WTC11 (cell line): Measurements from ENCODE around the gene DNAH11.

ENCODE experiments used
- ATF2 ChIP-seq: sonication (generic); formaldehyde crosslinking; IDR thresholded peaks from 2 replicates; pipeline ENCODE4 v1.8.1; 2022; ENCODE audit warnings: low read depth, missing genetic modification reagents, borderline replicate concordance
- CBFB ChIP-seq: sonication (generic); formaldehyde crosslinking; IDR thresholded peaks from 2 replicates; pipeline ENCODE4 v1.8.1; 2022; ENCODE audit warnings: mild to moderate bottlenecking, low read depth, missing genetic modification reagents
- CREB1 ChIP-seq: sonication (generic); formaldehyde crosslinking; IDR thresholded peaks from 2 replicates; pipeline ENCODE4 v1.8.0; 2023; ENCODE audit warnings: mild to moderate bottlenecking, missing genetic modification reagents
- FOXP4 ChIP-seq: sonication (generic); formaldehyde crosslinking; IDR thresholded peaks from 2 replicates; pipeline ENCODE4 v1.8.0; 2022; ENCODE audit warnings: mild to moderate bottlenecking, missing genetic modification reagents
- HMGXB4 ChIP-seq: sonication (generic); formaldehyde crosslinking; IDR thresholded peaks from 2 replicates; pipeline ENCODE4 v1.8.1; 2023; ENCODE audit warnings: mild to moderate bottlenecking, moderate library complexity, missing genetic modification reagents
- NR2C2 ChIP-seq: sonication (generic); formaldehyde crosslinking; IDR thresholded peaks from 2 replicates; pipeline ENCODE4 v1.8.0; 2022; ENCODE audit warnings: mild to moderate bottlenecking, missing genetic modification reagents
- USF2 ChIP-seq: sonication (generic); formaldehyde crosslinking; IDR thresholded peaks from 2 replicates; pipeline ENCODE4 v1.8.1; 2023; ENCODE audit warnings: mild to moderate bottlenecking, missing genetic modification reagents, moderate library complexity
- ZNF232 ChIP-seq: sonication (generic); formaldehyde crosslinking; IDR thresholded peaks from 2 replicates; pipeline ENCODE4 v1.8.0; 2022; ENCODE audit warnings: mild to moderate bottlenecking, missing genetic modification reagents
- TF ChIP-seq, protein P1 (sequence below): sonication (generic); formaldehyde crosslinking; IDR thresholded peaks from 2 replicates; pipeline ENCODE4 v1.8.1; 2023; ENCODE audit warnings: mild to moderate bottlenecking, missing genetic modification reagents, moderate library complexity
- TF ChIP-seq, protein P2 (sequence below): fragments of 200-600 bp; IDR thresholded peaks from 2 replicates; pipeline ENCODE4 v1.8.0; 2022; ENCODE audit warnings: antibody characterized with exemption
- TF ChIP-seq, protein P3 (sequence below): fragments of 250-450 bp; sonication (Bioruptor Pico); IDR thresholded peaks from 2 replicates; pipeline ENCODE4 v1.9.0; 2021; ENCODE audit warnings: mild to moderate bottlenecking, borderline replicate concordance
- TF ChIP-seq, protein P4 (sequence below): fragments of 250-450 bp; sonication (Bioruptor Pico); IDR thresholded peaks from 2 replicates; pipeline ENCODE4 v2.1.2; 2022; ENCODE audit warnings: mild to moderate bottlenecking, moderate library complexity
- TF ChIP-seq, protein P5 (sequence below): sonication (generic); formaldehyde crosslinking; IDR thresholded peaks from 2 replicates; pipeline ENCODE4 v1.8.0; 2022; ENCODE audit warnings: mild to moderate bottlenecking, missing genetic modification reagents
- TF ChIP-seq, protein P6 (sequence below): sonication (generic); formaldehyde crosslinking; conservative IDR thresholded peaks from 2 replicates; pipeline ENCODE4 v1.8.1; 2022; ENCODE audit warnings: mild to moderate bottlenecking, missing genetic modification reagents

- no peak for TF ChIP-seq NR2C2 (CRISPR knock-in tag)
- TF ChIP-seq FOXP4 = no peak
- TF ChIP-seq, protein P1, sequence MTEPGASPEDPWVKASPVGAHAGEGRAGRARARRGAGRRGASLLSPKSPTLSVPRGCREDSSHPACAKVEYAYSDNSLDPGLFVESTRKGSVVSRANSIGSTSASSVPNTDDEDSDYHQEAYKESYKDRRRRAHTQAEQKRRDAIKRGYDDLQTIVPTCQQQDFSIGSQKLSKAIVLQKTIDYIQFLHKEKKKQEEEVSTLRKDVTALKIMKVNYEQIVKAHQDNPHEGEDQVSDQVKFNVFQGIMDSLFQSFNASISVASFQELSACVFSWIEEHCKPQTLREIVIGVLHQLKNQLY (CRISPR knock-in tag) = no peak
- TF ChIP-seq ATF2 (CRISPR knock-in tag) = no peak
- TF ChIP-seq, protein P2, sequence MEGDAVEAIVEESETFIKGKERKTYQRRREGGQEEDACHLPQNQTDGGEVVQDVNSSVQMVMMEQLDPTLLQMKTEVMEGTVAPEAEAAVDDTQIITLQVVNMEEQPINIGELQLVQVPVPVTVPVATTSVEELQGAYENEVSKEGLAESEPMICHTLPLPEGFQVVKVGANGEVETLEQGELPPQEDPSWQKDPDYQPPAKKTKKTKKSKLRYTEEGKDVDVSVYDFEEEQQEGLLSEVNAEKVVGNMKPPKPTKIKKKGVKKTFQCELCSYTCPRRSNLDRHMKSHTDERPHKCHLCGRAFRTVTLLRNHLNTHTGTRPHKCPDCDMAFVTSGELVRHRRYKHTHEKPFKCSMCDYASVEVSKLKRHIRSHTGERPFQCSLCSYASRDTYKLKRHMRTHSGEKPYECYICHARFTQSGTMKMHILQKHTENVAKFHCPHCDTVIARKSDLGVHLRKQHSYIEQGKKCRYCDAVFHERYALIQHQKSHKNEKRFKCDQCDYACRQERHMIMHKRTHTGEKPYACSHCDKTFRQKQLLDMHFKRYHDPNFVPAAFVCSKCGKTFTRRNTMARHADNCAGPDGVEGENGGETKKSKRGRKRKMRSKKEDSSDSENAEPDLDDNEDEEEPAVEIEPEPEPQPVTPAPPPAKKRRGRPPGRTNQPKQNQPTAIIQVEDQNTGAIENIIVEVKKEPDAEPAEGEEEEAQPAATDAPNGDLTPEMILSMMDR = no peak
- no peak for TF ChIP-seq CREB1 (CRISPR knock-in tag)
- TF ChIP-seq, protein P3, sequence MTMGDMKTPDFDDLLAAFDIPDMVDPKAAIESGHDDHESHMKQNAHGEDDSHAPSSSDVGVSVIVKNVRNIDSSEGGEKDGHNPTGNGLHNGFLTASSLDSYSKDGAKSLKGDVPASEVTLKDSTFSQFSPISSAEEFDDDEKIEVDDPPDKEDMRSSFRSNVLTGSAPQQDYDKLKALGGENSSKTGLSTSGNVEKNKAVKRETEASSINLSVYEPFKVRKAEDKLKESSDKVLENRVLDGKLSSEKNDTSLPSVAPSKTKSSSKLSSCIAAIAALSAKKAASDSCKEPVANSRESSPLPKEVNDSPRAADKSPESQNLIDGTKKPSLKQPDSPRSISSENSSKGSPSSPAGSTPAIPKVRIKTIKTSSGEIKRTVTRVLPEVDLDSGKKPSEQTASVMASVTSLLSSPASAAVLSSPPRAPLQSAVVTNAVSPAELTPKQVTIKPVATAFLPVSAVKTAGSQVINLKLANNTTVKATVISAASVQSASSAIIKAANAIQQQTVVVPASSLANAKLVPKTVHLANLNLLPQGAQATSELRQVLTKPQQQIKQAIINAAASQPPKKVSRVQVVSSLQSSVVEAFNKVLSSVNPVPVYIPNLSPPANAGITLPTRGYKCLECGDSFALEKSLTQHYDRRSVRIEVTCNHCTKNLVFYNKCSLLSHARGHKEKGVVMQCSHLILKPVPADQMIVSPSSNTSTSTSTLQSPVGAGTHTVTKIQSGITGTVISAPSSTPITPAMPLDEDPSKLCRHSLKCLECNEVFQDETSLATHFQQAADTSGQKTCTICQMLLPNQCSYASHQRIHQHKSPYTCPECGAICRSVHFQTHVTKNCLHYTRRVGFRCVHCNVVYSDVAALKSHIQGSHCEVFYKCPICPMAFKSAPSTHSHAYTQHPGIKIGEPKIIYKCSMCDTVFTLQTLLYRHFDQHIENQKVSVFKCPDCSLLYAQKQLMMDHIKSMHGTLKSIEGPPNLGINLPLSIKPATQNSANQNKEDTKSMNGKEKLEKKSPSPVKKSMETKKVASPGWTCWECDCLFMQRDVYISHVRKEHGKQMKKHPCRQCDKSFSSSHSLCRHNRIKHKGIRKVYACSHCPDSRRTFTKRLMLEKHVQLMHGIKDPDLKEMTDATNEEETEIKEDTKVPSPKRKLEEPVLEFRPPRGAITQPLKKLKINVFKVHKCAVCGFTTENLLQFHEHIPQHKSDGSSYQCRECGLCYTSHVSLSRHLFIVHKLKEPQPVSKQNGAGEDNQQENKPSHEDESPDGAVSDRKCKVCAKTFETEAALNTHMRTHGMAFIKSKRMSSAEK = no peak
- no peak for TF ChIP-seq USF2 (CRISPR knock-in tag)
- TF ChIP-seq, protein P4, sequence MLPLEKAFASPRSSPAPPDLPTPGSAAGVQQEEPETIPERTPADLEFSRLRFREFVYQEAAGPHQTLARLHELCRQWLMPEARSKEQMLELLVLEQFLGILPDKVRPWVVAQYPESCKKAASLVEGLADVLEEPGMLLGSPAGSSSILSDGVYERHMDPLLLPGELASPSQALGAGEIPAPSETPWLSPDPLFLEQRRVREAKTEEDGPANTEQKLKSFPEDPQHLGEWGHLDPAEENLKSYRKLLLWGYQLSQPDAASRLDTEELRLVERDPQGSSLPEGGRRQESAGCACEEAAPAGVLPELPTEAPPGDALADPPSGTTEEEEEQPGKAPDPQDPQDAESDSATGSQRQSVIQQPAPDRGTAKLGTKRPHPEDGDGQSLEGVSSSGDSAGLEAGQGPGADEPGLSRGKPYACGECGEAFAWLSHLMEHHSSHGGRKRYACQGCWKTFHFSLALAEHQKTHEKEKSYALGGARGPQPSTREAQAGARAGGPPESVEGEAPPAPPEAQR (CRISPR knock-in tag) = no peak
- TF ChIP-seq, protein P5, sequence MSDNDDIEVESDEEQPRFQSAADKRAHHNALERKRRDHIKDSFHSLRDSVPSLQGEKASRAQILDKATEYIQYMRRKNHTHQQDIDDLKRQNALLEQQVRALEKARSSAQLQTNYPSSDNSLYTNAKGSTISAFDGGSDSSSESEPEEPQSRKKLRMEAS = no peak
- no peak for TF ChIP-seq HMGXB4 (CRISPR knock-in tag)
- no peak for TF ChIP-seq CBFB
- TF ChIP-seq ZNF232 = no peak
- TF ChIP-seq, protein P6, sequence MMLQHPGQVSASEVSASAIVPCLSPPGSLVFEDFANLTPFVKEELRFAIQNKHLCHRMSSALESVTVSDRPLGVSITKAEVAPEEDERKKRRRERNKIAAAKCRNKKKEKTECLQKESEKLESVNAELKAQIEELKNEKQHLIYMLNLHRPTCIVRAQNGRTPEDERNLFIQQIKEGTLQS = no peak
These were observed 228.4 kb downstream of the DNAH11 start for GRCh38 chr7:21771266-21771665.
